ENCODE results near the gene THRB.

The THRB gene

GRCh38 chr3:24310887-24311286, 183.8 kb downstream of the THRB start:
- no peak overlapping the region for H3K27ac ChIP-seq
- no peak overlapping the region for H3K4me3 ChIP-seq
- H3K4me1 ChIP-seq = no peaks in the 10 kb centered on the region
- H3K27me3 ChIP-seq = no peaks in the 10 kb centered on the region
- H3K36me3 ChIP-seq = no peaks in the 10 kb centered on the region
- no peak overlapping the region for H3K9ac ChIP-seq
- no peaks in the 10 kb centered on the region for H4K20me1 ChIP-seq
- TF ChIP-seq Cebpa-rat (IDR thresholded peaks at IDR 0.05) = no peak
- no peaks in the 10 kb centered on the region for H3K9me3 ChIP-seq
- no peak overlapping the region for H3K4me2 ChIP-seq

- no peak for TF ChIP-seq Cebpa-rat (IDR thresholded peaks at IDR 0.05)
- H3K9ac ChIP-seq = no peak overlapping the region
- H3K4me2 ChIP-seq = no peak overlapping the region
- H3K27me3 ChIP-seq = no peaks in the 10 kb centered on the region
- no peaks in the 10 kb centered on the region for H3K9me3 ChIP-seq
- H3K4me3 ChIP-seq = no peak overlapping the region
- no peak overlapping the region for H3K27ac ChIP-seq
- no peaks in the 10 kb centered on the region for H4K20me1 ChIP-seq
- peaks cover 5% of the 10 kb centered on the region; the same call in 1 of the 2 replicates for H3K4me1 ChIP-seq
- H3K36me3 ChIP-seq = no peaks in the 10 kb centered on the region
Observed at GRCh38 chr3:24306518-24306917, 188.1 kb downstream of the THRB start.

- no peaks in the 10 kb centered on the region for H3K36me3 ChIP-seq
- no peak overlapping the region for H3K4me2 ChIP-seq
- no peaks in the 10 kb centered on the region for H4K20me1 ChIP-seq
- H3K4me3 ChIP-seq = no peak overlapping the region
- H3K4me1 ChIP-seq = peaks cover 5% of the 10 kb centered on the region; the same call in 1 of the 2 replicates
- H3K27me3 ChIP-seq = no peaks in the 10 kb centered on the region
- no peak overlapping the region for H3K9ac ChIP-seq
- no peak for TF ChIP-seq Cebpa-rat (IDR thresholded peaks at IDR 0.05)
- H3K27ac ChIP-seq = no peak overlapping the region
- no peaks in the 10 kb centered on the region for H3K9me3 ChIP-seq
Observed at GRCh38 chr3:24305795-24306467, 188.7 kb downstream of the THRB start.

- Histone ChIP-seq H3K36me3 (no peaks in the 10 kb centered on the region), H3K4me3 (no peak overlapping the region), H3K4me2 (no peak overlapping the region), H4K20me1 (no peaks in the 10 kb centered on the region), H3K9me3 (no peaks in the 10 kb centered on the region), H3K9ac (no peak overlapping the region), H3K4me1 (peaks cover 5% of the 10 kb centered on the region; the same call in 1 of the 2 replicates), H3K27me3 (no peaks in the 10 kb centered on the region), H3K27ac (no peak overlapping the region)
- TF ChIP-seq Cebpa-rat (IDR thresholded peaks at IDR 0.05) = no peak
Observed at GRCh38 chr3:24303057-24303754, 191.4 kb downstream of the THRB start.

GRCh38 chr3:24302396-24302795, 192.3 kb downstream of the THRB start:
- H3K9me3 ChIP-seq = no peaks in the 10 kb centered on the region
- no peaks in the 10 kb centered on the region for H3K27me3 ChIP-seq
- TF ChIP-seq Cebpa-rat (IDR thresholded peaks at IDR 0.05) = no peak
- no peaks in the 10 kb centered on the region for H3K36me3 ChIP-seq
- no peak overlapping the region for H3K9ac ChIP-seq
- H3K4me3 ChIP-seq = no peak overlapping the region
- H4K20me1 ChIP-seq = no peaks in the 10 kb centered on the region
- H3K4me2 ChIP-seq = no peak overlapping the region
- H3K27ac ChIP-seq = no peak overlapping the region
- peaks cover 5% of the 10 kb centered on the region; the same call in 1 of the 2 replicates for H3K4me1 ChIP-seq

- Histone ChIP-seq H3K27ac (no peak overlapping the region), H3K4me2 (no peak overlapping the region)
Observed at GRCh38 chr3:24300949-24301348, 193.7 kb downstream of the THRB start.

GRCh38 chr3:24299806-24300626, 194.6 kb downstream of the THRB start:
- TF ChIP-seq Cebpa-rat (IDR thresholded peaks at IDR 0.05) = no peak
- no peak overlapping the region for H3K4me2 ChIP-seq
- H3K4me3 ChIP-seq = no peak overlapping the region
- no peaks in the 10 kb centered on the region for H3K9me3 ChIP-seq
- no peaks in the 10 kb centered on the region for H3K36me3 ChIP-seq
- no peak overlapping the region for H3K27ac ChIP-seq
- H4K20me1 ChIP-seq = no peaks in the 10 kb centered on the region
- H3K4me1 ChIP-seq = peaks cover 5% of the 10 kb centered on the region; the same call in 1 of the 2 replicates
- no peaks in the 10 kb centered on the region for H3K27me3 ChIP-seq
- H3K9ac ChIP-seq = no peak overlapping the region

More at GRCh38 chr3:24300949-24301348, 193.7 kb downstream of the THRB start:
- Histone ChIP-seq H4K20me1 (no peaks in the 10 kb centered on the region), H3K9ac (no peak overlapping the region), H3K9me3 (no peaks in the 10 kb centered on the region), H3K4me3 (no peak overlapping the region), H3K27me3 (no peaks in the 10 kb centered on the region), H3K4me1 (peaks cover 5% of the 10 kb centered on the region; the same call in 1 of the 2 replicates), H3K36me3 (no peaks in the 10 kb centered on the region)
- TF ChIP-seq Cebpa-rat (IDR thresholded peaks at IDR 0.05) = no peak

GRCh38 chr3:24299246-24299805, 195.3 kb downstream of the THRB start:
- H3K27ac ChIP-seq = no peak overlapping the region
- no peaks in the 10 kb centered on the region for H3K27me3 ChIP-seq
- TF ChIP-seq Cebpa-rat (IDR thresholded peaks at IDR 0.05) = no peak
- no peak overlapping the region for H3K4me3 ChIP-seq
- no peaks in the 10 kb centered on the region for H4K20me1 ChIP-seq
- no peaks in the 10 kb centered on the region for H3K36me3 ChIP-seq
- no peak overlapping the region for H3K9ac ChIP-seq
- peaks cover 5% of the 10 kb centered on the region; the same call in 1 of the 2 replicates for H3K4me1 ChIP-seq
- no peak overlapping the region for H3K4me2 ChIP-seq
- no peaks in the 10 kb centered on the region for H3K9me3 ChIP-seq

GRCh38 chr3:24296441-24297205, 198.0 kb downstream of the THRB start:
- no peak overlapping the region for H3K4me2 ChIP-seq

More at GRCh38 chr3:24296441-24297205, 198.0 kb downstream of the THRB start:
- TF ChIP-seq Cebpa-rat (IDR thresholded peaks at IDR 0.05) = no peak
- no peaks in the 10 kb centered on the region for H4K20me1 ChIP-seq
- no peaks in the 10 kb centered on the region for H3K4me1 ChIP-seq
- no peaks in the 10 kb centered on the region for H3K36me3 ChIP-seq
- H3K9ac ChIP-seq = no peak overlapping the region
- 0 out of 2 replicates have a peak, but pooled peaks cover 5% of the 10 kb centered on the region for H3K9me3 ChIP-seq
- H3K27ac ChIP-seq = no peak overlapping the region
- H3K4me3 ChIP-seq = no peak overlapping the region
- H3K27me3 ChIP-seq = no peaks in the 10 kb centered on the region
